Endometrium (tissue), 2 donors: ENCODE data around the gene SRRM5.
"Not testable (repeated sequence)": the region's sequence is repeated elsewhere in the genome, so short reads cannot be mapped to it uniquely, and the experiment has no call there.

Source experiments
- FAIRE-seq: peaks from 2 replicates; lab custom pipeline; 2012; peaks lifted over from hg19 to GRCh38; lab: Jason Lieb, UNC
- donor health status: control.
- donor health status: control.

SRRM5 gene

DNA sequence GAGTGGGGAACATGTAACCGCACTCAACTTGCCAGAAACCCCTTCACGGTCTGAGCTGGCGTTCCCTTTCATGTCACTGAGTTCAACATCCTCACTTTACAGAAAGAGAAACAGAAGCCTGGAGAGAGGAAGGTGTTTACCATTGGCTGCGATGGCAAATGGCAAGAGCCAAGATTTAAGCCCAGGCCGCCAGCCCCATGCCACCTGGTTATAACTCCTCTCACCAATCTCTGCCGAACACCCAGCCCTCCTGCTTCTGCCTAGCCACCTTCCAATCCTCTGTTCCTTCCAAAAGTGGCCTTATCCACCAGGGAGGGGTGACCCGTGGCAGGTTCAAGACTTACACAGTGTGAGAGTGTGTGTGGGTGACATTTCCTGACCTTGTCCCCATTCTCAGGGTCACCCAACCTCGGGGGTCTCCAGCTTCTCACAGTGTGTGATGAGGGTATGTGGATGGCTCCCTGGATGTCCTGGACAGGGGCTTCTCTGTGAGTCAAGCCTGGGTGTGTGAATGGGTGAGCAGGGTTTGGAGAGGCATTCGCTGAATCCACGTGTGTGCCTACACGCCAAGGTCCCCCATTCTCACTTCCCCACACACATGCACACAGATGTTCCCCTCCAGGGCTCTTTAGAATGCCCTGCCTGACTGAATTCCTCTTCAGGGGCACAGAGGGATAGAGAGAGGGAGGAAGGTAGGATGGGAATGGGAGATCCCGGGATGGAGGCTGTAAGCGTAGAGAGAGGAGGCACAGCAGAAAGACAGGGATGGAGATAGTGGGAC lies 26.5 kb downstream of the SRRM5 start:
- no peak for FAIRE-seq

DNA sequence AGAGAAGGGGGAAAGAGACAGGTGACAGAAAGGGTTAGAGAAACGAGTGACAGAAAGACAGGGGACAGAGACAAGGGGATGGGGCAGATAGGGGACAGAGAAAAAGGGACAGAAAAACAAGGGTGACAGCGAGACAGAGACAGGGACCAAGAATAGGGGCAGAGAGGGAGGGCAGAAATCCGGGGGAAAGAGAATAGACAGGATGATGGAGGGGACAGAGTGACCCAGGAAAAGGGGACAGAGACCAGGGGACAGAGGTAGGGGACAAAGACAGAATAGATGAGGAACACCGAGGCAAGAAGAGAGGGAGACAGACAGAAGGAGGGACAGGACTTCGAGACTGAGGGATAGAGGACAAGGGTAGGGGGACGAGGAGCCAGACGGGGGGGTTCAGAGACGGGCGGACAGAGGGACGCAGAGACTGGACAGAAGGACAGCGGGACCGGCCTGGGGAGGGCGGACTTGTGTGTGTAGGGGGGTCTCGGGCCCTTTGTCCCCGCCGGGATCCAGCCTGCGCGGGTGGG lies 27.2 kb downstream of the SRRM5 start:
- FAIRE-seq = no peak

DNA sequence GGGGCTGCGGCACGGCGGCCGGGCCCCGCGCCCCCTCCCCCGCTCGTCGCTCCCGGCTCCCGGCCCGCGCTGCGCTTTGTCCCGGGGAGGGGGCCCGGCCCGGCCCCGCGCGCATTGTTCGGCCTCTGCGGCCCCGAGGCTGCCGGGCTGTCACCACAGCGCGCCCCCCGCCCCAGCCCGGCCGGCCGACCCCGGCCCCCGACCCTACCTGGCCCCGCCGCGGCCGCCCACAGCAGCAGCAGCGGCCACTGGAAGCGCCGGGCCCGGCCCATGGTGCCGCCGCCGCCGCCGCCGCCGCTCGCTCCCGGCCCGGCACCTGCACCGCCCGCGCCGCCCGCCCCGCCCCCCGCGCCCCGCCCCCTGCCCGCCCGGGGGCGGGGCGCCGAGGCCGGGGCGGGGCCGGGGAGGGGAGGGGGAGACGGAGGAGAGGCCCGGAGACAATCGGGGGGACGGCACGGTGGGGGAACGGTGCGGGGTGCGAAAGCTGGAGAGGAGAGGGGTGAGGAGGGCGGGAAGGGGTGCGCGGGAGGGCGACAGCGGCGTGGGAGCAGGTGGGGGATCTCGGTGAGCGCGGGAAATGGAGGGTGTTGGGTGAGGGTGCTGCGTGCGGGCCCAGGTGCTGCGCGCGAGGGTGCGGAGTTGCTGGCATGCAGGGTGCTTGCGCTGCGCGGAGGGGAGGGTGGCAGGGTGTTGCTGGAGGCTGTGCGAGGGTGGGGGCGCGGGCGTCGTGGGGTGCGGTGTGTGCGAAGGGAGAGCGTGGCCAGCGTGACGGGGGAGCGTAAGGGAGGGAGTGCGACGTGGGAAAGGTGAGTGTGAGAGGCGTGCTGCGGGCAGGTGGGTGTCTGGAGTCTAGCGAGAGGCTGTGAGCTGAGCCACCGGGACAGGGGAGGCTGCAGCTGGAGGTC lies 27.9 kb downstream of the SRRM5 start, which contains the start of gene CADM4:
CADM4 (minus strand) TSS at position 332 of the 905 bp plus-strand sequence; CDS start at position 272, 60 bp downstream.
- FAIRE-seq = no peak

DNA sequence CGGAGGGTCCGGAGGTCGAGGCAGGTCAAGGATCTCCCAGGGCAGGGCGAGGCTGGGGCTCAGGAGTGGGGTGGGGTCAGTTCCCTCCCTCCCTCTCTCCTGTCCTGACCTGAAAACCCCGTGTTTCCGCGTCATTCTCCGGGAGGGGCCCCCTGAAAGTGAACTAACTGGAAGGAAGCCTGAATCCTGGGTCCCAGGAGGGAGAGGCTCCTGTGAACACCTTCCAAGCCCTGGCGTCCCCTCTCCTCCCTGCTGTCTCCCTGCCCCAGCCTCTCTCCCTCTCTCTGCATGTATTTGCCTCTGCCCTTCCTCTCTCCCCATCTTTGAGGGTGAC lies 28.5 kb downstream of the SRRM5 start:
- FAIRE-seq = no peak

DNA sequence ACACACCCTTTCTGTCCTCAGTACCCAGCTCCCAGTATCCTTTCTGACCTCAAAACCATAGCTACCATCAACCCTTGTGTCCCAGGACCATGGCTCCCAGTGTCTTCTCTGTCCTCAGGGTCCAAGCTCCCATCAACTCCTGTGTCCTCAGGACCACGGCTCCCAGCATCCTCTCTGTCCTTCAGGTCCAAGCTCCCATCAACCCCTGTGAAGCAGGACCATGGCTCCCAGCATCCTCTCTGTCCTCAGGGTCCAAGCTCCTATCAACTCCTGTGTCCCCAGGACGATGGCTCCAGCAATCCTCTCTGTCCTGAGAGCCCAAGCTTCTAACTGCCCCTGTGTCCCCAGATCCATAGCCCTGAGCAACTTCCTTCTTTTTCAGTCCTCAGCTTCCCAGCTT lies 29.4 kb downstream of the SRRM5 start:
- FAIRE-seq = no peak

DNA sequence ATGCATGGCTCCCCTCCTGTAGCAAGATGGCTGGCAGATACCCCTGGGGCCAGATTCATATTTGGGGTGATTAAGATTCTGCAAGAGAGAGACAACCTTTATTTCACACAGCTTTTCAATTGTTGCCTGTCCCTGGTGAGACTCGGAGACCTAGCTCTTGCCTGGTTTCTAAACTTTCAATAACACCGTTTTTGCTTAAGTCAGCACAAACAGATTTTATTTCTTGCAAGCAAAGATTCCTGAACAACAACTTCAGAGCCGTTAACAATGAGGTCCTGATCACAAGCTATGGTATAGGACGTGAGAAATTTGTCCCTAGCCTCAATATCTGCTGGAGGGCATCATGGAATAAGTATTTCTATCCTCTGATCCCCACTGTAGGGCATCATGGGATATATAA lies 30.6 kb downstream of the SRRM5 start:
- no peak for FAIRE-seq

DNA sequence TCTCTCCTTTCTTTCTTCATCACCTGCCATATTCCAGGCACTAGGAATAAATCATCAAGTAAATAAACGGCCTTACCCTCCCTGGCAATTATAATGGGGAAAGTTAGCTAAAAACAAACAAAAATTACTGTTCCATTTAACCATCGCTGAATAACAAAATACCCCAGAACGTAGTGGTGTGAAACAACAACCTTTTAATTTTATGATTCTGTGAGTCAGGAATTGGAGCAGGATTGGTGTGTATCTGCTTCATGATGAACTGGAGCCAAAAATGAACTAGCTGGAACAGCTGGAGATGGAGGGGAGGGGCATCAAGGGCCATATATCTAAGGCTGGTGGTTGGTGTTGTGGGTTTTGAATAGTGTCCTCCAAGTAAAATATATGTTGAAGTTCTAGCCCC lies 31.4 kb downstream of the SRRM5 start:
- no peak for FAIRE-seq

DNA sequence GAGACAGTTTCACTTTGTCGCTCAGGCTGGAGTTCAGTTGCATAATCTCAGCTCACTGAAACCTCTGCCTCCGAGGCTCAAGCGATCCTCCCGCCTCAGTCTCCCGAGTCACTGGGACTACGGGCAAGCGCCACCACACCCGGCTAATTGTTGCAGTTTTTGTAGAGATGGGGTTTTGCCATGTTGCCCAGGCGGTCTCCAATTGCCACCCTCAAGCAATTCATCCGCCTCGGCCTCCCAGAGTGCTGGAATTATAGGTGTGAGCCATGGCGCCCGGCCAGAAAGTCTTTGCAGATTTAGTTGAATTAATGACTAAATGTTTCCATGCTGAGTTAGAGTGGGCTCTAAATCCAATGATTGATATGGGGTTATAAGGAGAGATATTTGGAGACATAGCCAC lies 32.3 kb downstream of the SRRM5 start:
- no peak for FAIRE-seq

DNA sequence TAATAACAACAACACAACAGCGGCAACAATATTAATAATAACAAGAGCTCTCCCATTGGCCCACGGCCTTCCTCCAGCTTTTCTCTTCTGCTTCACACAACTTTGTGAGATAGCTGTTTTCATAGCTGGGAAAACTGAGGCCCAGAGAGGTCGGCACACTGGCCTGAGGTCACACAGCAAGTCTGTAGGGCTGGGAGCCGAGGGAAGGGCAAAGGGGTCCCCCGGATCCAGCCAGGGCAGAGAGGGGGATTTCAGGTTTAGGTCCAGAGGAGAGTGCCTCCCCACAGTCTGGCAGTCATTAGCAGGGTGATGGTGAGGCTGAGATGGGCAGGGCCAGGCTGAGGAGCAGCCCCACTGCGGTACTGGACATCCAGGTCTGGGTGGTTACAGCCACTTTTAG lies 36.7 kb downstream of the SRRM5 start:
- no peak for FAIRE-seq

DNA sequence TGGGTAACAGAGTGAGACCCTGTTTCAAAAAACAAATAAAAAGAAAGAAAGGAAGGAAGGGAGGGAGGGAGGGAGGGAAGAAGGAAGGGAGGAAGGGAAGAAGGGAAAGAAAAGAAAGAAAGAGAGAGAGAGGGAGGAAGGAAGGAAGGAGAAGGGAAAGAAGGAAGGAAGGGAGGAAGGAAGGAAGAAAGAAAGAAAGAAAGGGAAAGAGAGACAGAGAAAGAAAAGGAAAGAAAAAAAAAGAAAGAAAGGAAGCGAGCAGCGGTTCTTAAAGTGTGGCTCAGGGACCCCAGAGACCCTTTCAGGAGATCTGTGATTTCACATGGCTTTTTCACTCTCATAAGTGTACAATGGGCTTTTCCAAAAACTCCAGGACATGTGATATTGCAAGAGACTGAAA lies 37.6 kb downstream of the SRRM5 start:
- FAIRE-seq = no peak

DNA sequence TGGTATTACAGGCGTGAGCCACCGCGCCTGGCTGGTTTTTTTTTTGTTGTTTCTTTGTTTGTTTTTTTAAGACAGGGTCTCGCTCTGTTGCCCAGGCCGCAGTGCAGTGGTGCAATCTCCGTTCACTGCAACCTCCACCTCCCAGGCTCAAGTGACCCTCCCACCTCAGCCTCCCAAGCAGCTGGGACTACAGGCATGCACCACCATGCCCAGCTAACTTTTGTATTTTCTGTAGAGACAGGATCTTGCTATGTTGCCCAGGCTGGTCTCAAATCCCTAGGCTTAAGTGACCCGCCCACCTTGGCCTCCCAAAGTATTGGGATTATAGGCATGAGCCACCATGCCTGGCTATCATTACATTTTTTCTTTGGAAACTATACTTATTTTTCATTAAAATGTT lies 38.4 kb downstream of the SRRM5 start:
- FAIRE-seq = not testable (repeated sequence)

DNA sequence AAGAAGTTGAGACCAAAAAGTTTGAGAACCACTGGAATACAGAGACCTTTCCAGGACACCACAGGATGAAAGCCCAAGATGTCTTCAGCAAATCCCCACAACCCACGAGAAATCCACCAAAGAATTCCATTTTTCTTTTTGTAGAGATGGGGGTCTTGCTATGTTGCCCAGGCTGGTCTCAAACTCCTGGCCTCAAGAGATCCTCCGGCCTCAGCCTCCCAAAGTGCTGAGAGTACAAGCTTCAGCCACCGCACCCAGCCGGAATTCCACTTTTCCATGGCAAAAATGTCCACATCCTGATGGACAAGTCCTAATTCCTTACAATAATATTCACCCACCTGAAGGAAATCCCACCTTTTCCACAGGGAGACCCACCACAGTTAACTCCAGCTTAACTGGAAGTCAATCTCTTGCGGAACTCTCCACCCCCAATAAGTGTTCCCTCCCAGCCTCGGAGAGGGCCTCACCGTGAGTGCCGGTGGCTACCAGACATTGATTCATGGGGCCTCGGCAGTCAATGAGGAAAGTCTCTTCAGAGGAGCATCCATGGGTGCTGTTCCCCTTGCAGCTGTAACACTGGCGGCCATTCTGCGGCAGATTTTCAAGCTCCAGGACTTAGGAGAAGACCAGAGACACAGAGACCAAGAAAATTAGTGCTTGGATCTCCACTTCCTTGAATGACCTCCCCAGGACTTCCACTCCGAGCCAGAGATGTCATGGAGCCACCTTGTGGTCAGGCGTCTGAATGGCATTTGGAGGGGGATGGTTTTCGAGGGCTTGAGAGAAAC lies 40.1 kb downstream of the SRRM5 start:
- no peak for FAIRE-seq

DNA sequence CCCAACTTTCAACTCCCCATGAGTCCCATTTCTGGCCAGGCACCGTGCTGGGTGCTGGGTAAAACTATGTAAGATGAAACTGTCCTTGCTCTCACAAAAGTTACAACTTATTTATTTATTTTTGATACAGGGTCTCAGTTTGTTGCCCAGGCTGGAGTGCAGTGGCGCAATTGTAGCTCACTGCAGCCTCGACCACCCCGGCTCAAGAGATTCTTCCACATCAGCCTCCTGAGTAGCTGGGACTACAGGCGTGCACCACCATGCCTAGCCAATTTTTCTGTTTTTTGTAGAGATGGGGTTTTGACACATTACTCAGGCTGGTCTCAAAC lies 40.6 kb downstream of the SRRM5 start:
- FAIRE-seq = no peak

DNA sequence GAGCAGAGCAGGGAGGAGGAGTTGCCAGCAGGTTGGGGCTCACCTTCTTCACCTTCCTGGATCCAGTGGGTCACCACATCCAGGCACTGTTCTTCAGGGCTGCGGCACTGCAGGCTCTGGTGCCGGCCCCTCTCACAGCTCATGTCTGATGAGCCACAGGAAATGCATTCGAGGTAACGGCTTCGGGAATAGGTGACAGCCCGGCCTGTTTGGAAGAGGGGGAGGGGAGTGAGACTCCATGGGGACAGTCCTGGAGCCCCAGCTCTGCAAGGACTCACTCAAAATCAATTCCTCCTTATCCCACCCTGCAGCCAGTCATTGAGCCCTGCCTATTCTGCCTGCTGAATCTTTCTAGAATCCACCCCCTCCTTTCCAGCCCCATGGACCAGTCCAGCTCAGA lies 44.5 kb downstream of the SRRM5 start:
- FAIRE-seq = no peak

DNA sequence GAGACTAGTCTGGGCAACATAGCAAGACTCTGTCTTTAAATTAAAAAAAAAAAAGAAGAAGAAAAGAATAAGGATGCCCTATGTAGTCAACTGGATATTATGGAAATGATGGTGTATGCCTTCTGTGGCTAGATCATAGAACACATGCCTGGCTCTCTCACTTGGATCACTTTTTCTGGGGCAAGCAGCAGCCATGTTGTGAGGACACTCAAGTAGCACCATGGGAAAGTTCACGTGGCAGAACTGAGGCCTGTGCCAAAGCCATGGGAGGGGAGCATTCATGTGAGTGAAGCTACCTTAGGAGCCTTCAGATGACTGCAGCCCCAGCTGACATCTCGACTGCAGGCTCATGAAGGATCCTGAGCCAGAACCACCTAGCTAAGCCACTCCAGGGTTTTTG lies 46.1 kb downstream of the SRRM5 start:
- no peak for FAIRE-seq

DNA sequence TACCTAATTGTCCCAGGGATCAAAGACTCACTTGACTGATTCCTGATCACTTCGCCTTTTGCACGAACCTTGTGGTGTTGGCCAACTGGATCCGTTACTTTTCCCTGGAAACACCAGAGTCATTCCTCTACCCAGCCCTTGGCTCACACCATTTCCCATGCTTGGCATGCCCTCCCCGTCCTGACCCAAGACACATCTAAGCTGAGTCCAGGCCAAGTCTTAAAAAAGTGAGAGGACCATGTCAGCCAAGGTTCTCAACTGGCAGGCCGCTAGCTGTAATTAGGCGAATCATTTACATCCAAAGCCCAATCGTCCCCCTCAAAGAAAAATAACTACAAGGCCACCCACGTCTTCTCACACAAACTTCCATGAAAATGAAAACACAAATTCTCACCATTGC lies 46.6 kb downstream of the SRRM5 start:
- no peak for FAIRE-seq

DNA sequence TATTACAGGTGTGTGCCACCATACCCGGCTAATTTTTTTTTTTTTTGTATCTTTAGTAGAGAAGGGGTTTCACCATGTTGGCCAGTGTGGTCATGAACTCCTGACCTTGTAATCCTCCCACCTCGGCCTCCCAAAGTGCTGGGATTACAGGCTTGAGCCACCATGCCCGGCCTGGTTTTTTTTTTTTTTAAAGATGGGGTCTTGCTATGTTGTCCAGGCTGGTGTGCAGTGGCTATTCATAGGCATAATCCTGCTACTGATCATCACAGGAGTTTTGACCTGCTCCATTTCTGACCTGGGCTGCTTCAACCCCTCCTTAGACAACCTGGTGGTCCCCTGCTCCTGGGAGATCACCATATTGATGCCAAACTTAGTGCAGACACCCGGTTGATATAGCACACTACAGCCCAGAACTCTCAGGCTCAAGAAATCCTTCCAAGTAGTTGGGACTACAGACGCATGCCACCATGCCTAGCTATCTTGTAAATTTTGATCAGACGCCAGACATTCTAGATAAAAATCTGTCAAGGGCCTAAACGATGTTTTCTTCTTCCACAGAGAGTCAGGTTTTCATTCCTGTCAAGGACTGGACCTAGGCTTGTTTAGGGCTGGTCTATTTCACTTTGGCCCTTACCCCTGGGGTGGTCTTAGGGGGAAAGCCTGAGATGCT lies 48.5 kb downstream of the SRRM5 start:
- FAIRE-seq = no peak

DNA sequence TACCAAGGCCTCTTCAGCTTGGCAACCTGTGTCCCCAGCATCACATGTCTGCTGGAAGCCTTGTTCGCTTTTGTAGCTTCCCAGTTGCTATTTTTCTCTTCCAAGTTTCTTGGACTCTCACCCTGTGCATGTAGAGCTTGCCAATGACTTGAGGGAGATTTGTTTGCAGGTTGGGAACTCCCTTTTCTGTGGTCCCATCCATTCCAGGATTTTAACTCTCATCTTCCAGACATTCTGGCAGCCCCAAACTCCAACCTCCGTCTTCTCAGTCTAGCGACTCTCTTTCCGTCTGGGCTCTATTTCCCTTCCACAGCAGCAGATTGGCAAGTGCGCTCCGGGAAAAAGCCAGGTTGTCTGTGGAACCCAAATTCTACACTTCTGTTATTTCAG lies 49.1 kb downstream of the SRRM5 start:
- no peak for FAIRE-seq

DNA sequence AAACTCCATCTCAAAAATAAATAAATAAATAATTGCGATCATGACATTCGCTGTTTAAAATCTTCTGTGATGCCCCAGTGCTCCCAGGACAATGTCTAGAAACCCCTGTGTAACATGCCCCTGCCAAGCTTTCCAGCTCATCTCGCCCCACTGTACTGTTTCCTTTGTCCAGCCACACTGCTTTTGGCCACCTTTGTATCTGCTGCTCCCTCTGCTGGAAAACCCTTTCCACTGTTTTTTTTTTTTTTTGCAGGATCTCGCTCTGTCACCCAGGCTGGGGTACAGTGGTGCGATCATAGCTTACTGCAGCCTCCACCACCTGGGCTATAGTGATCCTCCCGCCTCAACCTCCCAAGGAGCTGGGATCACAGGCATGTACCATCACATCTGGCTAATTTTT lies 50.6 kb downstream of the SRRM5 start:
- no peak for FAIRE-seq

DNA sequence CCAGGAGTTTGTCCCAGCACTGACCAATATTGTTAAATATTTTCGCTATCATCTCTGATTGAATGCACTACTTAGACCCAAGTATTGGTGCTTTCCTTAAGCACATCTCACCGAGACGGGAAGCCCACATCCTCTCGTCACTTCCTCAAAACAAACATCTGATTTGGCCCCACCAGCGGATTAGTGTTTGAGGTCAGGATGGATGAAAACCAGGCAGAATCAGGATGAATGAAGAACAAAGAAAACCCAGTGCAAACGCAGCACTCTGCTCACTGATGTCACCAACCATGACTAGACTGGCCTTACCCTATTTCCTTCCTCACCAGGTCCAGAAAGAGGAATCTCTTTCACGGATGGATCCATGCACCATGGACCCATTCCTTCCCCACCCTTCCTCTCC lies 52.1 kb downstream of the SRRM5 start:
- no peak for FAIRE-seq
